ENCODE measurements around the gene SS18L1.

Gene SS18L1

DNA sequence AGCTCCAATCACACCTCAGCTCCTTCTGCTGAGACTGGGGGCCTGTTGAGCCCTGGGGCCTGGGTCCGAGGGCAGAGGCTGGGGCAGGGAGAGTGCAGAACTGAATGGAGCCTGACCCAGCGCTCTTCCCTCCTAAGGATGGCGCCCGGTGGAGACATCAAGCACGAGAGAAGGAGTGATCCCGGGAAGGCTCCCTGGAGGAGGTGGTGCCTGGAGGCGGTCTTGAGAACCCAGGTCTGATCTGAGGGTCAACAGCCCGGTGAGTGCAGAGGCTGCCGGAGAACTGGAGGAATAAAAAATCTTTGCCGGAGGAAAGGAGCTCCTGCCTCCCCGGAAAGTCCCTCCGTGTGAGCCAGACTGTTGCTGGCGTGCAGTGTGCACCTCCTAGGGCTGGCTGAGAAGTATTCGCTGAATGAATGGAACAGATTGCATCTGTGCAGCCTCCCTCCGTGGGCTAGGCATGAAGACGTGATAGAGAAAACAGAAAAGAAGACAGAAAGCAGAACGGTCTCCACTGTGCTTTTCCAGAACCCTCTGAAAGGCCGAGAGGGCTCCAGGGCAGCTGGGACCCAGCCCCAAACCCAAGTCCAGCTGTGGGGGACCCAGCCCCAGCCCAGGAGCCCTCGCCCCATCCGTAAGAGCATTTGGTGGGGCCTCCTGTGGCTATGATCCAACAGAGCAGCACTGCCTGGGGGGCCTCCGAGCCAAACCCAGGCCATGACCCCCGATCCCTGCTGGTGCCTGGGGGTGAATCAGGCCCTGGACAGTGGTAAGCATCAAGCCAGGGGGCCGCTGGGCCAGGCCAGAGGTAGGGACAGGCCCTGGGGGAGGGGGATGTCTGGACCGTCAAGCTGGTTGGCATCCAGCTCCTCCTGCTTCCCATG, 83.4 kb downstream of the SS18L1 start:
- no peak for DNase-seq (ENCODE audit: low read depth)

DNA sequence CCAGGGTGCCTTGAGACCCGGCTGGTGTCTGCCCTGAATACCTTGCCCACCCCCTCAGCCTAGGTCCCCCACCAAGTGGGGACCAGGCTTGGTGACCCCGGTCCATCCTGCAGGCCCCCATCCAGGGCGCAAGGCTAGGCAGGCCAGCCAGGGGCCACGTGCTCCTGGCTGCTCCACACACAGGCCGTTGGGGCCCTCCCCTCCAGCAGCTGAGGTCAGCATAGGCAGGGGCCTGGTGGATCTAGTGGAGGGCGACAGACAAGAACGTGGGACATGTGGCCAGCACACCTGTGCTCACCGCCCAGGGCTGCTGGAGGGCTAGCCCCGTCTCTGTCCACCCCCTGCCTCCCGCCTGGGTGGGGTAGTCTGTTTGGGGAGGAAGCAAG, 84.0 kb downstream of the SS18L1 start:
- DNase-seq (ENCODE audit: low read depth), result no peak

DNA sequence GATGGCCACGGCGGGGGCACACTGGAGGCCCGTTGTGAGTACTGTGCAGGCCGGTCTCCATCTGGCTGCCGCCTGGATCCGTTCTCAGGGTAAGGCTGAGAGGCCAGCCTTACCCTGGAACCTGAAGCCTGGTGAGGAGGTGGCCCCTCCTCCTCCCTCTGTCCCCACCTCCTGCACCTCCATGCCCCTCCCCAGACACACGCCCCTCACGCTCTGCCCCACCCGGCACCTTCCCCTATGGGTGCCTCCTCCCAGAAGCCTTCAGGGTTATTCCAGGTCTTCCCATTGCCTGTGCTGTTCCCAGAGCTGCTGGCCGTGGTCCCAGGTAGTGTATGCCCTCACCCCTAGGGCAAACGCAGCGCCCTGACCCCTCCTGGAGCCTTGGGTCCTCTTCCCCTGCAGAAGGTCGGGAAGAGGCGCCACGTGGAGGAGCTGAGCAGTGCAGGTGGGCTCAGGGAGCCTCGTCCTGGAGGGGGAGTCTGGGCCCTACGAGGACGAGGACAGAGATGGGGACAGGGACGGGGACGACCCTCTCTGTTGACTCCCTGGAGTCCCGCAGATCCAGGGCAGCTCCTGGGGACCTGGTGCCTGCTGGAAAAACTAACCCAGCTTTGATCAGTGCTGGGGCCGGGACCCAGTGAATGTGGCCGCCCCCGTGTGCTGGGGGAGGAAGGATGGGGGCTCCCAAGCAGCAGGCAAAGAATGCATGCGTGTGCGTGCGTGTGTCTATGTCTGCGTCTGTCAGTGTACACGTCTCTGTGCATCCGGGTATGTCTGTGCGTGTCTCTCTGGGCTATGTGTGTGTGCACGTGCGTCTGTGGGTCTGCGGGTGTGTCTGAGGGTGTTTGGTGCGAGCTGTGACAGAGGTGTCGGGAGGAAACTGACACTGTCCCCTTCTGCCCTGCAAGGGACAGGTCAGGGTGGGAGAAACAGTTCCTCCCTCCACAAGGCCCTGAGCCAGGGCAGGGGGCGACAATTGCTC, 84.7 kb downstream of the SS18L1 start:
- no peak for DNase-seq (ENCODE audit: low read depth)

DNA sequence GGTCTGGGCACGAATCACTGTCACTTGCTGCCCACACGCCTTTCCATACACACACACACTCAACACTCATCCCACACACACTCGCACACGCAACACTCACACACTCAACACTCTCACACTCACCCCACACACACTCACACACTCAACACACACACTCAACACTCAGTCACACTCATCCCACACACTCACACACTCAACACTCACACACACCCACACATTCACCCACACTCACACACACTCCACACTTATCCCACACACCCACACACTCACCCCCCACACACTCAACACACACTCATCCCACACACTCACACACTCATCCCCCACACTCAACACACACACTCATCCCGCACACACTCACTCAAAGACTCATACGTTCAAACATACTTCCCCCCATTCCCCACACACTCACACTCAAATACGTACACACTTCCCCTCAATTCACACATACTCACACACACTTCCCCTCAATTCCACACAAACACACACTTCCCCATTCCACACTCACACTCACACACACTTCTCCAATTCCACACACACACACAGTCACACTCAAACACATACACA, 85.5 kb downstream of the SS18L1 start:
- DNase-seq (ENCODE audit: low read depth), result no peak

GRCh38 chr20:62229667-62230066, 86.1 kb downstream of the SS18L1 start:
- DNase-seq (ENCODE audit: low read depth), result no peak

- no peak for DNase-seq (ENCODE audit: low read depth)
Measured at GRCh38 chr20:62230276-62230675, 86.7 kb downstream of the SS18L1 start.

DNA sequence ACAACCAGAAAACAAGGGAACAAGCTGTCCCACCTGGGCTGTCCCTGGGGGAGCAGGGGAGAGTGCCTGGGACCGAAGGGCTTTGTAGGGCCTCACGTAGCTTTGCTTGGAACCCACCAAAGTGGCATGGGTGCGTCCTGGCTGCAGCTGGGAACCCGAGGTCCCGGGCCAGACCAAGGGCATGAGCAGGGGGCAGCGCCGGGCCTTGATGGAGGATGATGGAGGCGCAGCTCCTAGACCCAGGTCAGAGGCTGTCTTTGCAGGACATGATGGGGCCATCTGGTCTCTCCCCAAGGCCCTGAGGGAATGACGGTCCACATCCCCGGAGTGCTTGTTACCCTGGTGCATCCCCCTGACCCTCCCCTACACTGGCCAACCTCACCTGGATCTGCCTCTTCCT, 87.1 kb downstream of the SS18L1 start:
- no peak for DNase-seq (ENCODE audit: low read depth)

- no peak for DNase-seq (ENCODE audit: low read depth)
Measured at GRCh38 chr20:62231292-62231691, 87.7 kb downstream of the SS18L1 start.

All from activated T-cell treated with anti-CD3 and anti-CD28 coated beads for 1 hour (primary cell).